HCT116 (cell line): ENCODE measurements around the gene CLCF1. TPM values are rescaled to one million over a fixed set of nuclear protein-coding genes. Genes with fewer than 3 reads are reported as not detected.
"Not testable (repeated sequence)": the region's sequence is repeated elsewhere in the genome, so short reads cannot be mapped to it uniquely, and the experiment has no call there.

ENCODE experiments used
- ATAC-seq: fragments of 200-7000 bp; cut with Tn5 transposase; 2 replicates; pipeline ENCODE4 v1.9.1; 2020; ENCODE audit warnings: mild to moderate bottlenecking, moderate library complexity
- BruUV-seq: library from RNA; stranded (reverse); fragments of 400-500 nt; replicated peaks from 2 replicates; lab custom pipeline; 2021; lab: Mats Ljungman, UMichigan
- CTCF ChIA-PET: fragments of 300-600 bp; sonication (Branson Sonifier 250); formaldehyde crosslinking; loops from one replicate; lab custom pipeline; 2021; ENCODE audit warnings: antibody characterized with exemption; lab: Charles Lee
- POLR2A ChIA-PET: fragments of 300-600, 350-600 bp; sonication (Branson Sonifier 250); formaldehyde crosslinking; loops from one replicate; lab custom pipeline; 2021; ENCODE audit warnings: antibody characterized with exemption; lab: Charles Lee
- RAD21 ChIA-PET, 2 experiments: fragments of 300-600 bp; sonication (Branson Sonifier 250); formaldehyde crosslinking; loops; one replicate each; lab custom pipeline; 2023; ENCODE audit warnings: low total read pairs in 2 of 2; ENCODE audit not compliant: uncharacterized antibody in 2 of 2, unreplicated experiment in 2 of 2, low non-redundant PET in 1 of 2; lab: Charles Lee
- DNase-seq: peaks from one replicate; pipeline ENCODE4 v3.0.0-alpha.2; 2010; ENCODE audit warnings: low read depth, low spot score
- H2AFZ ChIP-seq: fragments of 200-600 bp; shearing (Covaris generic), sonication (generic); 2 replicates; pipeline ENCODE4 v1.6.1; 2017; ENCODE audit warnings: low read depth, mixed run types, mixed read lengths, antibody characterized with exemption, low read length; ENCODE audit not compliant: poor library complexity, severe bottlenecking
- H3K27ac ChIP-seq: 2 replicates; pipeline ENCODE4 v1.5.1; 2012; ENCODE audit warnings: low read depth, low read length
- H3K27me3 ChIP-seq: fragments of 200-600 bp; sonication (generic); 2 replicates; pipeline ENCODE4 v1.6.1; 2016; ENCODE audit warnings: mixed run types, low read length, mixed read lengths; ENCODE audit not compliant: insufficient read depth
- H3K36me3 ChIP-seq, 2 experiments: fragments of 200-500 bp in 1 of 2; fragments of 200-600 bp in 1 of 2; sonication (Bioruptor generic) in 1 of 2; sonication (generic) in 1 of 2; 2 replicates each; pipeline versions ENCODE4 v1.5.1 to v1.6.1; 2014 to 2016; ENCODE audit warnings: low read length in 2 of 2, inconsistent platforms in 1 of 2, mixed read lengths in 1 of 2, mixed run types in 1 of 2; ENCODE audit not compliant: insufficient read depth in 2 of 2, control insufficient read depth in 1 of 2
- H3K4me1 ChIP-seq, 2 experiments: fragments of 200-600 bp in 1 of 2; sonication (generic) in 1 of 2; 2 replicates each; pipeline versions ENCODE4 v1.5.1 to v1.6.1; 2012 to 2017; ENCODE audit warnings: low read length in 2 of 2, inconsistent platforms in 1 of 2, mild to moderate bottlenecking in 1 of 2, mixed read lengths in 1 of 2, mixed run types in 1 of 2, moderate library complexity in 1 of 2; ENCODE audit not compliant: insufficient read depth in 2 of 2, control insufficient read depth in 1 of 2
- H3K4me2 ChIP-seq: fragments of 200-600 bp; sonication (generic); 2 replicates; pipeline ENCODE4 v1.6.1; 2017; ENCODE audit warnings: mixed run types, low read length, mixed read lengths
- H3K4me3 ChIP-seq, 2 experiments: fragments of 200-600 bp in 1 of 2; sonication (generic) in 1 of 2; replicated peaks in 1 of 2; 2 replicates each; pipeline ENCODE4 v1.5.1; 2011 to 2016; ENCODE audit warnings: low read length in 2 of 2, control low read depth in 1 of 2, low read depth in 1 of 2, mild to moderate bottlenecking in 1 of 2, mixed read lengths in 1 of 2, mixed run types in 1 of 2
- H3K79me2 ChIP-seq: fragments of 200-600 bp; sonication (generic); 2 replicates; pipeline ENCODE4 v1.6.1; 2017; ENCODE audit warnings: mild to moderate bottlenecking, mixed run types, low read length, moderate library complexity, mixed read lengths; ENCODE audit not compliant: insufficient read depth
- H3K9ac ChIP-seq: fragments of 200-600 bp; sonication (generic); 2 replicates; pipeline ENCODE4 v1.6.1; 2016; ENCODE audit warnings: low read length, mixed read lengths
- H3K9me2 ChIP-seq: fragments of 200-600 bp; sonication (generic), shearing (Covaris generic); 2 replicates; pipeline ENCODE4 v1.6.1; 2017; ENCODE audit warnings: mixed run types, mild to moderate bottlenecking, moderate library complexity; ENCODE audit not compliant: insufficient read depth
- H3K9me3 ChIP-seq, 2 experiments: fragments of 200-500 bp in 1 of 2; fragments of 200-600 bp in 1 of 2; sonication (Bioruptor generic) in 1 of 2; sonication (generic) in 1 of 2; 2 replicates each; pipeline ENCODE4 v1.6.1; 2014 to 2017; ENCODE audit warnings: low read length in 2 of 2, mixed read lengths in 2 of 2, inconsistent platforms in 1 of 2, low read depth in 1 of 2, mild to moderate bottlenecking in 1 of 2, mixed run types in 1 of 2, moderate library complexity in 1 of 2; ENCODE audit not compliant: control insufficient read depth in 1 of 2, insufficient read depth in 1 of 2
- H4K20me1 ChIP-seq: fragments of 200-600 bp; sonication (generic), shearing (Covaris generic); 2 replicates; pipeline ENCODE4 v1.6.1; 2017; ENCODE audit warnings: mixed run types, mild to moderate bottlenecking, moderate library complexity; ENCODE audit not compliant: insufficient read depth
- ELF1 ChIP-seq: IDR thresholded peaks from 2 replicates; pipeline ENCODE4 v1.6.1; 2012; ENCODE audit warnings: low read depth, borderline replicate concordance
- EZH2 ChIP-seq: fragments of 200-600 bp; sonication (generic); IDR thresholded peaks from 2 replicates; pipeline ENCODE4 v1.6.1; 2017; ENCODE audit warnings: antibody characterized with exemption, mixed run types
- JUND ChIP-seq: IDR thresholded peaks from 2 replicates; pipeline ENCODE4 v1.6.1; 2012
- POLR2AphosphoS5 ChIP-seq: IDR thresholded peaks from 2 replicates; pipeline ENCODE4 v1.6.1; 2011; ENCODE audit warnings: mild to moderate bottlenecking, low read depth, low read length, moderate library complexity
- SP1 ChIP-seq: IDR thresholded peaks from 2 replicates; pipeline ENCODE4 v1.6.1; 2012; ENCODE audit warnings: low read depth
- SRF ChIP-seq: IDR thresholded peaks from 2 replicates; pipeline ENCODE4 v1.6.1; 2012; ENCODE audit warnings: low read depth
- YY1 ChIP-seq: IDR thresholded peaks from 2 replicates; pipeline ENCODE4 v1.6.1; 2011; ENCODE audit warnings: low read length, low read depth, moderate library complexity, mild to moderate bottlenecking; ENCODE audit not compliant: insufficient replicate concordance; ENCODE audit errors: extremely low read depth
- intact Hi-C: fragments of 100-400 bp; cut with micrococcal nuclease; formaldehyde crosslinking; loops from 2 replicates; pipeline ENCODE4 v1.10.0; 2022
- total RNA-seq: library from RNA; stranded (reverse); gene quantifications from one replicate; pipeline ENCODE4 v1.2.1, GENCODE V29; 2021; ENCODE audit not compliant: unreplicated experiment
- TF ChIP-seq, protein P1 (sequence below): IDR thresholded peaks from 2 replicates; pipeline ENCODE4 v1.6.1; 2012; ENCODE audit warnings: low read depth
- TF ChIP-seq, protein P2 (sequence below): IDR thresholded peaks from 2 replicates; pipeline ENCODE4 v1.6.1; 2012

The CLCF1 gene
- total RNA-seq, 1 experiment from 2014 or later: 12.2 TPM

DNA sequence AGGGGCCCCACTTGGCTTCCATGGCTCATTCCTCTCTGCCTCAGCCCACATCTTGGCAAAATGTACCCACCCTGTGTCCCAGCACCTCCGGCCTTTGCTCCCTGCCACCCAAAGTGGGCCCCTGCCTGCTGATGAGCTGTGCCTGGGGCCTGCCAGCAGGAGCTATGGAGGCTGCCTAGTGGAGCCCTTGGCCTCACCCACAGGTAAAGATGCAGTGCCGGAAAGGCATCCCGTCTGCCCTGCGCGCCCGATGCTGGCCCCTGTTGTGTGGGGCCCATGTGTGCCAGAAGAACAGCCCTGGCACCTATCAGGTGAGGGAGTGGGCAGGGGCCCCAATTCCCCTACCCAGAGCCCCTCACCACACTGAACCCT is 31.8 kb upstream of the CLCF1 start:
- Histone ChIP-seq H3K4me3 (no peak overlapping the region), H3K79me2 (peaks cover 13% of the 10 kb centered on the region), H2AFZ (no peak overlapping the region), H3K36me3 (no peaks in the 10 kb centered on the region), H3K27ac (no peak overlapping the region), H3K9me3 (no peaks in the 10 kb centered on the region), H3K4me2 (no peak overlapping the region), H3K9me2 (no peaks in the 10 kb centered on the region), H3K9ac (no peak overlapping the region), H4K20me1 (no peaks in the 10 kb centered on the region), H3K4me1 (peaks cover 9 to 16% of the 10 kb centered on the region in 2 experiments), H3K27me3 (no peaks in the 10 kb centered on the region)
- TF ChIP-seq EZH2 (no peak), JUND (no peak), SRF (no peak), ELF1 (no peak)
- TF ChIP-seq, protein P1, sequence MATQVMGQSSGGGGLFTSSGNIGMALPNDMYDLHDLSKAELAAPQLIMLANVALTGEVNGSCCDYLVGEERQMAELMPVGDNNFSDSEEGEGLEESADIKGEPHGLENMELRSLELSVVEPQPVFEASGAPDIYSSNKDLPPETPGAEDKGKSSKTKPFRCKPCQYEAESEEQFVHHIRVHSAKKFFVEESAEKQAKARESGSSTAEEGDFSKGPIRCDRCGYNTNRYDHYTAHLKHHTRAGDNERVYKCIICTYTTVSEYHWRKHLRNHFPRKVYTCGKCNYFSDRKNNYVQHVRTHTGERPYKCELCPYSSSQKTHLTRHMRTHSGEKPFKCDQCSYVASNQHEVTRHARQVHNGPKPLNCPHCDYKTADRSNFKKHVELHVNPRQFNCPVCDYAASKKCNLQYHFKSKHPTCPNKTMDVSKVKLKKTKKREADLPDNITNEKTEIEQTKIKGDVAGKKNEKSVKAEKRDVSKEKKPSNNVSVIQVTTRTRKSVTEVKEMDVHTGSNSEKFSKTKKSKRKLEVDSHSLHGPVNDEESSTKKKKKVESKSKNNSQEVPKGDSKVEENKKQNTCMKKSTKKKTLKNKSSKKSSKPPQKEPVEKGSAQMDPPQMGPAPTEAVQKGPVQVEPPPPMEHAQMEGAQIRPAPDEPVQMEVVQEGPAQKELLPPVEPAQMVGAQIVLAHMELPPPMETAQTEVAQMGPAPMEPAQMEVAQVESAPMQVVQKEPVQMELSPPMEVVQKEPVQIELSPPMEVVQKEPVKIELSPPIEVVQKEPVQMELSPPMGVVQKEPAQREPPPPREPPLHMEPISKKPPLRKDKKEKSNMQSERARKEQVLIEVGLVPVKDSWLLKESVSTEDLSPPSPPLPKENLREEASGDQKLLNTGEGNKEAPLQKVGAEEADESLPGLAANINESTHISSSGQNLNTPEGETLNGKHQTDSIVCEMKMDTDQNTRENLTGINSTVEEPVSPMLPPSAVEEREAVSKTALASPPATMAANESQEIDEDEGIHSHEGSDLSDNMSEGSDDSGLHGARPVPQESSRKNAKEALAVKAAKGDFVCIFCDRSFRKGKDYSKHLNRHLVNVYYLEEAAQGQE: no peak
- RAD21 ChIA-PET: no interaction called here
- POLR2A ChIA-PET: no interaction called here
- no TSS peak for BruUV-seq
- CTCF ChIA-PET: interaction anchor here (0.5 kb wide), 1 partner anchor 383 kb away, joined by 3 read pairs; no protein-coding TSS in a partner anchor
- ATAC-seq: no peak
- no peak for DNase-seq
- intact Hi-C loops: no loop called here

DNA sequence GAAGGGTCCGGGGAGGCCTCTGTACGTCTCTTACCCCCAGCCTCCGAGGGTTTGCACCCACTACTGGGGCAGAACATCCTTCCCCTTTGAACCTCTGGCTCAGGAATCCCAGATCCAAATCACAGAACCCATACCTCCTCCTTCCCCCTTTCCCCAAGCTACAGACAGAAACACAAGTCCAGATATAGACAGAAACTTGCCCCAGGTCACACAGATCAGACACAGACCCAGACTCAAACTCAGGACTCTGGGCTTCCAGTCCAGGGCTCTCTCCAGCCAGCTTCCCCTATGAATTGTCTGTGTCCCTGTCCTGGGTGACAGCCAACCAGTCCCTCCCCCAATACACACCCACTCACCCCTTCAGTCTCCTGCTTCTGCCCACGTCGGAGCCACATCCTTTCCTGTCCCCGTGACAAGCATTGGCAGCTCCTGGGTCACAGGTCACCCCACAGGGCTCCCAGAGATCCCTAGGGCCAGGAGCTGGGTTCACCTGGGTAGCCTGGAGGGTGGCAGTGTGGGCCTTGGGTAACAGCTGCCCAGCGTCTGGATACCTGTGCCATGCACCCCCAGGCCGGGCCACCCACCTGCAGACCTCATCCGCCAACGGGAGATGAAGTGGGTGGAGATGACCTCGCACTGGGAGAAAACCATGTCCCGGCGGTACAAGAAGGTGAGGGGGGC is 31.3 kb upstream of the CLCF1 start:
- no peaks in the 10 kb centered on the region for H3K36me3 ChIP-seq
- H4K20me1 ChIP-seq: no peaks in the 10 kb centered on the region
- ChIA-PET POLR2A (no interaction called here), RAD21 (no interaction called here), CTCF (no interaction called here)
- no peak overlapping the region for H3K4me2 ChIP-seq
- no peak overlapping the region for H2AFZ ChIP-seq
- no peaks in the 10 kb centered on the region for H3K27me3 ChIP-seq
- ATAC-seq (no peak), DNase-seq (no peak)
- no peaks in the 10 kb centered on the region for H3K9me2 ChIP-seq
- H3K9ac ChIP-seq: no peak overlapping the region
- peaks cover 15% of the 10 kb centered on the region for H3K79me2 ChIP-seq
- peaks cover 9 to 18% of the 10 kb centered on the region in 2 experiments for H3K4me1 ChIP-seq
- BruUV-seq: no TSS peak
- no peaks in the 10 kb centered on the region for H3K9me3 ChIP-seq
- TF ChIP-seq EZH2 (no peak), POLR2AphosphoS5 (no peak), YY1 (no peak), SP1 (no peak)
- TF ChIP-seq, protein P2, sequence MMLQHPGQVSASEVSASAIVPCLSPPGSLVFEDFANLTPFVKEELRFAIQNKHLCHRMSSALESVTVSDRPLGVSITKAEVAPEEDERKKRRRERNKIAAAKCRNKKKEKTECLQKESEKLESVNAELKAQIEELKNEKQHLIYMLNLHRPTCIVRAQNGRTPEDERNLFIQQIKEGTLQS: no peak
- H3K4me3 ChIP-seq: no peak overlapping the region
- intact Hi-C loops: no loop called here
- no peak overlapping the region for H3K27ac ChIP-seq

DNA sequence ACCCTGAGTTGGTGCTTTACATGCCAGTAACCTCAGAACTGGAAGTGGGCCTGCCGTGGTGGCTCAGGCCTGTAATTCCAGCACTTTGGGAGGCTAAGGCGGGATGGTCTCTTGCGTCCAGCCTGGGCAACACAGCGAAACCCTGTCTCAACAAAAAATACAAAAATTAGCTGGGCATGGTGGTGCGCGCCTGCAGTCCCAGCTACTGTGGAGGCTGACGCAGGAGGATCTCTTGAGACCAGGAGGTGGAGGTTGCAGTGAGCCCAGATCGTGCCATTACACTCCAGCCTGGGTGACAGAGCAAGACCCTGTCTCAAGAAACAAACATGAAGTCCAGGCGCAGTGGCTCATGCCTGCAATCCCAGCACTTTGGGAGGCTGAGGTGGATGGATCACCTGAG is 29.7 kb upstream of the CLCF1 start:
- H3K9ac ChIP-seq, H3K27ac ChIP-seq, H4K20me1 ChIP-seq, H2AFZ ChIP-seq, H3K9me2 ChIP-seq, RAD21 ChIA-PET, BruUV-seq, POLR2A ChIA-PET, H3K27me3 ChIP-seq, H3K9me3 ChIP-seq, H3K4me3 ChIP-seq, DNase-seq, ATAC-seq, H3K4me2 ChIP-seq: not testable (repeated sequence)
- Histone ChIP-seq H3K4me1 (peaks cover 9 to 18% of the 10 kb centered on the region in 2 experiments), H3K36me3 (peaks cover 2 to 13% of the 10 kb centered on the region in 2 experiments; a peak in 3 of 4 replicates), H3K79me2 (peaks cover 24% of the 10 kb centered on the region)
- CTCF ChIA-PET: interaction anchor here (2.0 kb wide), 1 partner anchor 51 kb away, joined by 9 read pairs; the partner anchor contains the start of gene POLD4
- intact Hi-C loops: loop anchor here (2.0 kb wide), 1 partner anchor 66 kb away; the partner anchor contains the start of gene TMEM134
